Mesendoderm (in vitro differentiated cells): Measurements from ENCODE around the gene DHX8.
"Not testable (repeated sequence)": the region's sequence is repeated elsewhere in the genome, so short reads cannot be mapped to it uniquely, and the experiment has no call there.

Experiments used
- DNase-seq: peaks from one replicate; pipeline ENCODE4 v3.0.0; 2013
- H2AK5ac ChIP-seq: 2 replicates; pipeline ENCODE4 v1.6.1; 2013; ENCODE audit warnings: low read length, inconsistent platforms
- H2BK120ac ChIP-seq: 2 replicates; pipeline ENCODE4 v1.6.1; 2013; ENCODE audit warnings: low read depth, mild to moderate bottlenecking, low read length, moderate library complexity, mixed read lengths
- H2BK15ac ChIP-seq: replicated peaks from 2 replicates; pipeline ENCODE4 v1.6.1; 2013; ENCODE audit warnings: low read depth, mild to moderate bottlenecking, moderate library complexity
- H2BK5ac ChIP-seq: 2 replicates; pipeline ENCODE4 v1.6.1; 2013; ENCODE audit warnings: low read length, inconsistent platforms
- H3K18ac ChIP-seq: 2 replicates; pipeline ENCODE4 v1.6.1; 2013; ENCODE audit warnings: mild to moderate bottlenecking, low read length, mixed read lengths
- H3K23ac ChIP-seq: one replicate; pipeline ENCODE4 v1.6.1; 2013; ENCODE audit warnings: low read length
- H3K27ac ChIP-seq: 2 replicates; pipeline ENCODE4 v1.5.1; 2013; ENCODE audit warnings: low read depth, mild to moderate bottlenecking, inconsistent platforms, low read length, moderate library complexity
- H3K27me3 ChIP-seq: 2 replicates; pipeline ENCODE4 v1.6.1; 2013; ENCODE audit warnings: low read length, control low read depth, mild to moderate bottlenecking, inconsistent platforms; ENCODE audit not compliant: insufficient read depth, poor library complexity
- H3K36me3 ChIP-seq: 2 replicates; pipeline ENCODE4 v1.6.1; 2013; ENCODE audit warnings: low read length, inconsistent platforms; ENCODE audit not compliant: control insufficient read depth, insufficient read depth
- H3K4ac ChIP-seq: one replicate; pipeline ENCODE4 v1.6.1; 2013; ENCODE audit warnings: low read depth, mild to moderate bottlenecking, low read length, moderate library complexity
- H3K4me1 ChIP-seq: 2 replicates; pipeline ENCODE4 v1.6.1; 2013; ENCODE audit warnings: low read depth, low read length, inconsistent platforms; ENCODE audit not compliant: control insufficient read depth
- H3K4me2 ChIP-seq: 2 replicates; pipeline ENCODE4 v1.6.1; 2013; ENCODE audit warnings: low read length
- H3K4me3 ChIP-seq: 2 replicates; pipeline ENCODE4 v1.5.1; 2013; ENCODE audit warnings: mild to moderate bottlenecking, low read length
- H3K56ac ChIP-seq: one replicate; pipeline ENCODE4 v1.6.1; 2013; ENCODE audit warnings: low read length
- H3K79me1 ChIP-seq: 2 replicates; pipeline ENCODE4 v1.6.1; 2013; ENCODE audit warnings: low read length, inconsistent platforms
- H3K79me2 ChIP-seq: 2 replicates; pipeline ENCODE4 v1.6.1; 2013; ENCODE audit warnings: mild to moderate bottlenecking, low read length; ENCODE audit not compliant: control insufficient read depth, insufficient read depth
- H3K9ac ChIP-seq: 2 replicates; pipeline ENCODE4 v1.6.1; 2013; ENCODE audit warnings: low read length, inconsistent platforms
- H4K5ac ChIP-seq: one replicate; pipeline ENCODE4 v1.6.1; 2013; ENCODE audit warnings: low read length
- H4K8ac ChIP-seq: one replicate; pipeline ENCODE4 v1.6.1; 2013; ENCODE audit warnings: low read depth, mild to moderate bottlenecking, control low read depth, low read length, moderate library complexity
- WGBS: extraction: QIAGEN DNeasy Blood & Tissue Kit; methylation state at CpG from one replicate; pipeline ENCODE4 v1.1.7; 2013; ENCODE audit warnings: low lambda C conversion rate, missing lambda C conversion rate; ENCODE audit not compliant: insufficient coverage; ENCODE audit errors: extremely low coverage; 5-methylcytosine and 5-hydroxymethylcytosine counted together

The DHX8 gene

DNA sequence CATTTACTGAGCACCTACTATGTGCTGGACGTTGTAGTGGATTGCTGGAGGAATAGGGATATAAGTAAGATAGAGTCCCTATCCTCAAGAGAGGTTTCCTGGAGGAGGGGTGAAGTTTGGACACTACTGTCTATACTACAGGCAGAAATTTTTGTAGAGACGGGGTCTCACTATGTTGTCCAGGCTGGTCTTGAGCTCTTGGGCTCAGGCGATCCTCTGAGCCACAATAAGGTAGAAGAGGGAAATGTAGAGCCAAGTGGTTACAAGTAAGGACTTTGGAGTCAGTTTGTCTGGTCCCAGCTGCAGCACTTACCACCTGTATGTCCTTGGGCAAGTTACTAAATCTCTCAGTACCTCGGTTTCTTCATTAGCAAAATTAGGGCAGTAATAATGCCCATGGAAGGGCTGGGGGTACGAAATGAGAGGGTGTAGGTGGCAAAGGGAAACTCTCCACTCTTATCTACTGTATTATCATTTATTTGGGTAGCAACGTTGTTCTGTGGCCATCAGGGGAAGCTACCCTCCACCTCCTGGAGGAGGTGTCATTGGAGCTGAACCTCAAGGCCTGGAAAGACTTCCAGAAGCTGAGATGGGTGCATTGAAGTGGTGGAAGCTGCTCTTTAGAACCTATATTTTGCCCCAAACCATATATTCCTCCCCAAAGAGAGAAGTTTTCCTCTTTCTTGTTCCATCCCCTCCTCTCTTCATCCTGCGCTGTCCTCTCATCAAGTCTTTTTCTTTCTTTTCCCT, 34.9 kb upstream of the DHX8 start:
- no peak overlapping the region for H3K4me3 ChIP-seq
- H2AK5ac ChIP-seq, result peak overlapping the region; percentile 16
- no peaks in the 10 kb centered on the region for H3K27me3 ChIP-seq
- no peaks in the 10 kb centered on the region for H3K36me3 ChIP-seq
- no peak overlapping the region for H2BK5ac ChIP-seq
- H3K56ac ChIP-seq, result no peak overlapping the region
- no peaks in the 10 kb centered on the region for H3K79me2 ChIP-seq
- no peak overlapping the region for H3K18ac ChIP-seq
- WGBS, result no CpG with 5 or more reads among the region's 7 CpGs
- no peak overlapping the region for H4K8ac ChIP-seq
- H3K79me1 ChIP-seq, result no peaks in the 10 kb centered on the region
- DNase-seq, result no peak
- H3K9ac ChIP-seq, result no peak overlapping the region
- no peak overlapping the region for H4K5ac ChIP-seq
- no peak overlapping the region for H3K4me2 ChIP-seq
- H3K23ac ChIP-seq, result no peak overlapping the region
- peaks cover 4% of the 10 kb centered on the region for H3K4me1 ChIP-seq
- H3K27ac ChIP-seq, result no peak overlapping the region
- no peak overlapping the region for H2BK120ac ChIP-seq
- no peak overlapping the region for H3K4ac ChIP-seq
- no peak overlapping the region for H2BK15ac ChIP-seq

DNA sequence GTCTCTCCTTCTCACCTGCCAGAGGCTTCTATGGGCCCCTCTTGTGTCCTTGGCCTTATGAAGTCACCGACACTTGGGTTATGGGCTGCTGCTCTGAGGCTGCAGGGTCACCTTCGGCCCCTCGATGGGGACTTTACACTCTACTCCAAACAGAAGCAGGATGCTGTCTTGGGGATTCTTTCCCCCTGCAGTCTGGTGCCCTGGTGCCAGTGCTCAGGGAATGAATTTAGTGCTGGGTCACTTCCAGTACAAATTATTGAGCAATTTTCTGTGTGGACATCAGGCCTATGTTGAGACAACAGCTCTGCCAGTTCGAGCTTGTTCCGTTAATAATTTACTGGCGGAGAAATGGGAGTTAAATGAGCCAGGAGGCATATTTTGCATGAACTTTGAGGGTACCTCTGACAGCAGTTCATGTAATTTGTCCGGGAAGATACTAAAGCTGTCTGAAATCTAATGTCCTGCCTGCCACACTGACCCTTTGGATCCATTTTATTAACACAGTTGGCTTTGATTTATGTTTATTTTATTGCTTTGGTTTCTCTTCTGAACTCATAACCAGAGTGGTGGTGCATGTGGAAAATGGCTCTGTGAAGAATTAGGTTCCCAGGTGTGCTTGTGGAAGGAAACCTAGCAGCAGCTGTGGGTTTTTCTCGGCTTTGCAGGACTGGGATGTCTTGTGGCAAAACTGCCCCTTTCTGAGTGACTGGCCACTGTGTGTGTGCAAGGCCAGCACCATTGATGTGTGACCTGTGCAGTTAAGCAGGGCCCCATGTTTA, 34.1 kb upstream of the DHX8 start:
- H2BK15ac ChIP-seq, result no peak overlapping the region
- no peak overlapping the region for H3K4ac ChIP-seq
- H2AK5ac ChIP-seq, result no peak overlapping the region
- H3K4me1 ChIP-seq, result peaks cover 1% of the 10 kb centered on the region
- H3K27me3 ChIP-seq, result no peaks in the 10 kb centered on the region
- no peak overlapping the region for H3K56ac ChIP-seq
- H3K23ac ChIP-seq, result no peak overlapping the region
- H3K79me1 ChIP-seq, result no peaks in the 10 kb centered on the region
- H2BK5ac ChIP-seq, result no peak overlapping the region
- WGBS, result no CpG with 5 or more reads among the region's 8 CpGs
- H3K4me3 ChIP-seq, result no peak overlapping the region
- no peak overlapping the region for H4K5ac ChIP-seq
- no peaks in the 10 kb centered on the region for H3K79me2 ChIP-seq
- no peak overlapping the region for H4K8ac ChIP-seq
- H3K9ac ChIP-seq, result no peak overlapping the region
- H3K4me2 ChIP-seq, result no peak overlapping the region
- DNase-seq, result no peak
- no peaks in the 10 kb centered on the region for H3K36me3 ChIP-seq
- no peak overlapping the region for H2BK120ac ChIP-seq
- no peak overlapping the region for H3K27ac ChIP-seq
- no peak overlapping the region for H3K18ac ChIP-seq

DNA sequence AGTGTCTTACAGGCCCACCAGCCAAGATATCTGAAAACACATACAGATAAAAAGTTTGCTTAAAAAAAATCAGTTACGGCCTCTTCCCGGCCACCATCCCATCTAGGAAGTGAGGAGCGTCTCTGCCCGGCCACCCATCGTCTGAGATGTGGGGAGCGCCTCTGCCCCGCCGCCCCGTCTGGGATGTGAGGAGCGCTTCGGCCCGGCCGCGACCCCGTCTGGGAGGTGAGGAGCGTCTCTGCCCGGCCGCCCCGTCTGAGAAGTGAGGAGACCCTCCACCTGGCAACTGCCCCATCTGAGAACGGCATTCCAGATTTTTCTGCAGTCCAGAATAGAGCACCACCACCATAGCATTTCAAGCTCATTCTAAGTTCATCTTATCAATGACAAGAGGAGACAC, 33.0 kb upstream of the DHX8 start:
- H3K56ac ChIP-seq, H3K4me3 ChIP-seq, H3K4me1 ChIP-seq, H2AK5ac ChIP-seq, H2BK15ac ChIP-seq, H2BK120ac ChIP-seq, H3K4me2 ChIP-seq, H4K8ac ChIP-seq, H3K4ac ChIP-seq, H3K18ac ChIP-seq, H3K79me2 ChIP-seq, H2BK5ac ChIP-seq, DNase-seq, H3K27me3 ChIP-seq, H3K9ac ChIP-seq, H4K5ac ChIP-seq, H3K27ac ChIP-seq, H3K79me1 ChIP-seq, H3K36me3 ChIP-seq, H3K23ac ChIP-seq: not testable (repeated sequence)
- whole genome bisulfite sequencing, result no CpG with 5 or more reads among the region's 20 CpGs

DNA sequence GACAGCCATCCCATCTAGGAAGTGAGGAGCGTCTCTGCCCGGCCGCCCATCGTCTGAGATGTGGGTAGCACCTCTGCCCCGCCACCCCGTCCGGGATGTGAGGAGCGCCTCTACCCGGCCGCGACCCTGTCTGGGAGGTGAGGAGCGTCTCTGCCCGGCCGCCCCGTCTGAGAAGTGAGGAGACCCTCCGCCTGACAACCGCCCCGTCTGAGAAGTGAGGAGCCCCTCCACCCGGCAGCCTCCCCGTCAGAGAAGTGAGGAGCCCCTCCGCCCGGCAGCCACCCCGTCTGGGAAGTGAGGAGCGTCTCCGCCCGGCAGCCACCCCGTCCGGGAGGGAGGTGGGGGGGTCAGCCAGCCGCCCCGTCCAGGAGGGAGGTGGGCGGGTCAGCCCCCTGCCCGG, 32.0 kb upstream of the DHX8 start:
- not testable (repeated sequence) for H3K4me3 ChIP-seq, H2BK120ac ChIP-seq, H2AK5ac ChIP-seq, H3K23ac ChIP-seq, H3K4me1 ChIP-seq, H4K5ac ChIP-seq, H2BK15ac ChIP-seq, H3K79me1 ChIP-seq, H3K79me2 ChIP-seq, H3K9ac ChIP-seq, H4K8ac ChIP-seq, H3K27ac ChIP-seq, H3K36me3 ChIP-seq, H2BK5ac ChIP-seq, H3K4me2 ChIP-seq, H3K4ac ChIP-seq, H3K18ac ChIP-seq, H3K56ac ChIP-seq, DNase-seq, H3K27me3 ChIP-seq
- no CpG with 5 or more reads among the region's 32 CpGs for WGBS

DNA sequence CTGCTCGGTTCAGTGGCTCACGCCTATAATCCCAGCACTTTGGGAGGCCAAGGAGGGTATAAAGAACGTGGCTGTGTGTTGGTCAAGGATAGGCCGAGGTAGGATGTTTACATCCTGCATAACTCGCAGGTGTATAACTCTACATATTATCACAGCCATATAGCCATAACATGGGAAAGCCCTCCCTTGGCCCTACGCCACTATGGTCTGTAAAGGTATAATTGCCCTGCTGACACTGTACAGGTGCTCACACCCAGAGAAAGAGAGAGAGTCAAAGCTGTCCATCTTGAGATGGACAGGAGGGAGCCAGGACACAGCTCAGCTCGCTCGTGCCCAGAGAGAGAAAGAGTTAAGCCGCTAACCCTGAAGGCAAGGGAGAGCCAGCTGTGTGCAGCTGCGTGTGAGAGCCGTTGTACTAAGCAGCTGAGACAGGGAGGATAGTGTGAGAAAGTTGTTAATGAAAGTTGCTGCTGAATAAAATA, 30.4 kb upstream of the DHX8 start:
- H3K79me2 ChIP-seq, result no peaks in the 10 kb centered on the region
- no peak for DNase-seq
- H2BK15ac ChIP-seq, result no peak overlapping the region
- no peaks in the 10 kb centered on the region for H3K36me3 ChIP-seq
- H3K23ac ChIP-seq, result no peak overlapping the region
- no peak overlapping the region for H3K4me2 ChIP-seq
- no peak overlapping the region for H4K8ac ChIP-seq
- no peaks in the 10 kb centered on the region for H3K27me3 ChIP-seq
- H3K18ac ChIP-seq, result no peak overlapping the region
- H3K4me1 ChIP-seq, result peaks cover 12% of the 10 kb centered on the region
- no CpG with 5 or more reads among the region's 11 CpGs for WGBS
- no peaks in the 10 kb centered on the region for H3K79me1 ChIP-seq
- no peak overlapping the region for H2AK5ac ChIP-seq
- H2BK120ac ChIP-seq, result no peak overlapping the region
- H3K9ac ChIP-seq, result no peak overlapping the region
- H4K5ac ChIP-seq, result no peak overlapping the region
- H3K4me3 ChIP-seq, result no peak overlapping the region
- H3K56ac ChIP-seq, result no peak overlapping the region
- no peak overlapping the region for H3K4ac ChIP-seq
- no peak overlapping the region for H3K27ac ChIP-seq
- no peak overlapping the region for H2BK5ac ChIP-seq
